ENCODE data around the gene KRTAP2-4.
"Not testable (repeated sequence)": the region's sequence is repeated elsewhere in the genome, so short reads cannot be mapped to it uniquely, and the experiment has no call there.

KRTAP2-4 gene, protein sequence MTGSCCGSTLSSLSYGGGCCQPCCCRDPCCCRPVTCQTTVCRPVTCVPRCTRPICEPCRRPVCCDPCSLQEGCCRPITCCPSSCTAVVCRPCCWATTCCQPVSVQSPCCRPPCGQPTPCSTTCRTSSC

DNA sequence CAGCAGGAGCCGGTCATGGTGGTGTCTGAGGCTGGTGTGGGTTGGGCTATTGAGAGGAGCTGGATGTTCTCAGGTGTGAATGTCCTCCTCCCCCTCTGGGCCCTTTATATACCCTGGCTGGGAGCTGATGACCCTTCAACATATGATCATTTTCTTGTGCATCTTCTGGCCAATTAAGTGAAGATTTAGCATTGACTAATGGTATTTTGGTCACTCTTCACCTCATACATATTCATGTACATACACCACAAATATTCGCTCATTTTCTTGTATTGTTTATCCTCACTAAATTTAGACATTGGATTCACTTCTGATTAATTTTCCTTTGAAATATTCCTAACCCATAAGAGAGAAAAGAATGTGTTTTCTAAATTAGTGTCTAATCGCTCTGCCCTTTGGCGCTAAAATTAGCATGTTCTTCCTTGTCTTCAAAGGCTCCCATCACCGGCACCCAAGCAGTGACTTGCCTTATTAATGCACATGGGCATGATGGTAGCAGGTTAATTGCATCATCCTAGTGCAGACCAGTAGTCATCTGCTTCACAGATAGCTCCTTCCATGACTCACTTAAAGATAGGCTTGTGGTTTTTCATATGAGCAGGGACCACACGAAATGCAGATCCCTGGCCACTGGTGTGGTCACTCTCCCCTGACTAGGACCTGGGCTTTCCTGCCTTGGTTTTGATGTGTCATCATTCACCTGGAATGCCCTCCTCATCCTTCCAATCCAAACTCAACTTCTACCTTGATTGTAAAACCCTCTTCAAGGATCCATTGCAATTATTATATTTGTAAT lies at the start of gene KRTAP2-4:
Gene KRTAP2-4, minus strand, starts transcription at position 51 of the 796 bp plus-strand sequence. Its CDS starts 34 bp downstream, at position 17.
- no peak within 1 kb of the TSS for H3K27ac ChIP-seq (ENCODE audit: low read length)
- no peaks in the 10 kb centered on the region for H3K9me3 ChIP-seq (ENCODE audit: insufficient read depth, low read depth, low read length)
- H3K4me1 ChIP-seq (ENCODE audit: insufficient read depth, low read length): no peaks in the 10 kb centered on the region
- no peaks in the 10 kb centered on the region for H3K27me3 ChIP-seq (ENCODE audit: insufficient read depth, low read length)
- H3K36me3 ChIP-seq (ENCODE audit: insufficient read depth, low read depth, low read length): no peaks in the 10 kb centered on the region
- no peak within 1 kb of the TSS for H3K4me3 ChIP-seq (ENCODE audit: low read length)
- H3K9ac ChIP-seq (ENCODE audit: low read depth, low read length): no peak within 1 kb of the TSS

DNA sequence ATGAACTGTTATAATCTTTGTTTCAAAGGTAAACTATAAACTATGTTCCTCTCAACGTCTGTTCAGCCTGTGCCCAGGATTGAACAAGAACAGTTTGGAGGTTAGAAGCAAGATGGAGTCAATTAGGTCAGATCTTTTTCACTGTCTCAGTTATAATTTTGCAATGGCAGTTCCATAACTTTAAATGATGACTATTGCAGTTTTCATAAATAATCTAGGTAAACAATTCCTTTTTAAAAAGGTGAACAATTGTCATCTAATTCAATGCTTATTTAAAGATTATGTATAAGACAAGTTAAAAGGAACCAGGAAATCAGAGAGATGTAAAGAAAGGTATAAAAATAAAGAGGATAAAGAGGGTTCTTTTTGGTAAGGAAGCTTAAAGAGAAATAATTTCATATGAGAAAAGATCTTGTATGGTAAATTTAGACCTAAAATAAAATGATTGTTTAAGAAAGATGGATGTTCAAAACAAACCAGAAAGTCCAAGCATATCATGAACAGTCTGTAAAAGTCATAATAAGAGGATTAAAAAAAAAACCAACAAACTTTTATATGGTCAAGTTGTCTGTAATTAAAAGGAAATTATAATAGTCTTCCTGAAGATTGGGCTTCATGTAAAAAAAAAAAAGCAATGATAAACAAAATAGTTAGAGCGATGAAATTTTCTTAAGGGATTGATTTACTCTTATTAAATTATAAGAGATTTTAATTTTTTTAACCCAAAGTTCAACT lies 45.6 kb upstream of the KRTAP2-4 start:
- Histone ChIP-seq H3K9me3 (ENCODE audit: insufficient read depth, low read depth, low read length) (peaks cover 42% of the 10 kb centered on the region), H3K27ac (ENCODE audit: low read length) (no peak overlapping the region), H3K4me1 (ENCODE audit: insufficient read depth, low read length) (peaks cover 21% of the 10 kb centered on the region; the same call in 1 of the 2 replicates), H3K27me3 (ENCODE audit: insufficient read depth, low read length) (no peaks in the 10 kb centered on the region), H3K9ac (ENCODE audit: low read depth, low read length) (no peak overlapping the region), H3K36me3 (ENCODE audit: insufficient read depth, low read depth, low read length) (no peaks in the 10 kb centered on the region), H3K4me3 (ENCODE audit: low read length) (no peak overlapping the region)

DNA sequence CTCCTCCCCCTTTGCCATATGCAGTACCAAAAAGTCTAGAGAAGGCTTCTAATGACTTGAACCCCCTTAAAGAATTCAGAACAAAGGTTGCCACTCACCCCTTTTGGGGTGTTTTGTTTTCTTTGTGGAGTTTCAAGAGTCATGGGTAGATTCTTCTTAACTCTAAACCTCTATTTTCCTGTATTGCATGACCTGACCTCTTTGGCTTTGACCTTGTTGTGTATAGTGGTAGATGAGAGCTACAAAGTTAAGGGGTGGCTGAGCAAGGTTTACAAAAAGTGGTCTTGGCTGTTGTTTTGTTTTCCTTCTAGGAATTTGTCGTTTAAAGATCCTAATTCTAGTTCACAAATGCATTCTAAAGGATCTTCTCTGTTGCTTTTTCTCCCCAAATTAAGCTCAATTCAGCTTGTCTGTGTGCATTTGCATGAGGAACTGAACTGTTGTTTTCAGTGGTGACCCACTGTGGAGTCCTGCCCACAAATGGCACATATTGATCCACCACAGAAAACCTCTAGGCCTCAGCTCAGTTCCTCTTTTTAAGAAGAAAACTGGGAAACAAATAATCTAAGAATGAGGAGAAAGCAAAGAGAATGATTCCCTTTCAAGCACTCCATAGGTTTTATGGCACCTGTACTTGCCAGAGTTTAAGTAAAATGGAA lies 43.2 kb upstream of the KRTAP2-4 start:
- Histone ChIP-seq H3K9ac (ENCODE audit: low read depth, low read length) (peak overlapping the region; percentile 33; the same call in 1 of the 2 replicates), H3K4me3 (ENCODE audit: low read length) (peak overlapping the region; percentile 42; the same call in 1 of the 2 replicates), H3K4me1 (ENCODE audit: insufficient read depth, low read length) (peaks cover 24% of the 10 kb centered on the region; the same call in 1 of the 2 replicates), H3K9me3 (ENCODE audit: insufficient read depth, low read depth, low read length) (peaks cover 36% of the 10 kb centered on the region)
- H3K36me3 ChIP-seq (ENCODE audit: insufficient read depth, low read depth, low read length); H3K27ac ChIP-seq (ENCODE audit: low read length); H3K27me3 ChIP-seq (ENCODE audit: insufficient read depth, low read length): not testable (repeated sequence)

DNA sequence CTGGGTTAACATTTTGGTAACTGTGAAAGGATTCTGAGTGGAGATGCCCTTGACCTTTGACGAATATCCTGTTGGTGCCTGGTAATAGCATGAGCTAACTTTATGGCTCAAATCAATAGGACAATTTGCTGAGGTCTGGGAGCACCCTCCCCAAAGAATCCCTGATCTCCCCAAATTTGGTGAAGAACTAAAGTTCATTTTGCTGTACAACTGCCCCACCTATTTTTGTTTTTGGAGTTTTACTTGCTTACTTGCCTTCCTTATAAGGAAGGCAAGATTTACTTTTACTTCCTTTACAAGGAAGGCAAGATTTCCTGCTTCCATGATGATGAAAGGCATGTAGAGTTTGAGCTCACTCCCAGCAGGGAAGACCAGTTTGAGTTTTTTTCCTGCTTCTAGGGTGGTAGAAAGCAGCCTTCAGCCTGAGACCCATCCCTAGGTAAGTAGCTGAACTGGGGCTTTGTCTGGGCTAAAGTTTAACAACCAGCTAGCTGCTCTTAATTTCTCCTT lies 42.3 kb upstream of the KRTAP2-4 start:
- peak overlapping the region; percentile 42 for H3K4me3 ChIP-seq (ENCODE audit: low read length)
- no peaks in the 10 kb centered on the region for H3K36me3 ChIP-seq (ENCODE audit: insufficient read depth, low read depth, low read length)
- peaks cover 28% of the 10 kb centered on the region for H3K9me3 ChIP-seq (ENCODE audit: insufficient read depth, low read depth, low read length)
- H3K27ac ChIP-seq (ENCODE audit: low read length): peak overlapping the region; percentile 39
- no peaks in the 10 kb centered on the region for H3K27me3 ChIP-seq (ENCODE audit: insufficient read depth, low read length)
- H3K4me1 ChIP-seq (ENCODE audit: insufficient read depth, low read length): peaks cover 24% of the 10 kb centered on the region; the same call in 1 of the 2 replicates
- H3K9ac ChIP-seq (ENCODE audit: low read depth, low read length): peak overlapping the region; percentile 33; the same call in 1 of the 2 replicates

DNA sequence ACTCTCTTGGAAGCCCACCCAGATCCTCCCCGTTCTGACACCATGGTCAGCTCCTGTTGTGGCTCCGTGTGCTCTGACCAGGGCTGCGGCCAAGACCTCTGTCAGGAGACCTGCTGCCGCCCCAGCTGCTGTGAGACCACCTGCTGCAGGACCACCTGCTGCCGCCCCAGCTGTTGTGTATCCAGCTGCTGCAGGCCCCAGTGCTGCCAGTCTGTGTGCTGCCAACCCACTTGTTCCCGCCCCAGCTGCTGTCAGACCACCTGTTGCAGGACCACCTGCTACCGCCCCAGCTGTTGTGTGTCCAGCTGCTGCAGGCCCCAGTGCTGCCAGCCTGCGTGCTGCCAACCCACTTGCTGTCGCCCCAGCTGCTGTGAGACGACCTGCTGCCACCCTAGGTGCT lies 39.7 kb upstream of the KRTAP2-4 start, which contains the start of gene KRTAP4-9:
Gene KRTAP4-9, plus strand, starts transcription at position 43 of the 400 bp plus-strand sequence. Its CDS starts 0 bp downstream, at position 43.
- not testable (repeated sequence) for H3K36me3 ChIP-seq (ENCODE audit: insufficient read depth, low read depth, low read length); H3K4me3 ChIP-seq (ENCODE audit: low read length); H3K9ac ChIP-seq (ENCODE audit: low read depth, low read length); H3K27me3 ChIP-seq (ENCODE audit: insufficient read depth, low read length); H3K9me3 ChIP-seq (ENCODE audit: insufficient read depth, low read depth, low read length); H3K27ac ChIP-seq (ENCODE audit: low read length)
- H3K4me1 ChIP-seq (ENCODE audit: insufficient read depth, low read length): peaks cover 24% of the 10 kb centered on the region; the same call in 1 of the 2 replicates

DNA sequence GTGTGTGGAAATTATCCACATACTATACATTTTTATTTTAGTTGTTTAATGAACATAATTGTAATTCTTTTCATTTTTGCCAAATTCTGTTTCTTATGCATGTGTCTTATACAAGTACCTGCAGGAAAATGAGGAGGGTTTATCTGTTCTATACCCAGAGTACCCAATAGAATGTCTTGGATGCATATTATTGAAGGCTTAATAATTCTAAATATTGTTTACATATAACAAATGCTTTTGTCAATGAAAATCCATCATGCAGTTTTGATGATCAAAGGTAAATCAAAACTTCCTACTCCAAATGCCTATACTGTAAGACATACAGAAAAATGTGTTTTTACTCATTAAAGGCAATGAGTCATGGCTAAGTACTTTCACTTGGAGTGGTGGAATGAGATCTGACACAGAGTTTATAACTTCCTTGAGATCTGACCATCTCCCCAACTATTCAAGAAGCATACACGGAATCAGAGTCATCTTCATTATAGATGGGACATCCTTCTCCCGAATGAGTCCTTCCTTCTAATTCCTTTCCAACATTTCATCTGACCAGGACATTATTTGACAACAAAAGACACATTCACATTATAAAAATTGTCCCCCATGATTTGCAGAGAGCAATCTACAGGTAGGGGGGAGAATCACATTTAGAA lies 38.8 kb upstream of the KRTAP2-4 start:
- H3K4me1 ChIP-seq (ENCODE audit: insufficient read depth, low read length): peaks cover 24% of the 10 kb centered on the region; the same call in 1 of the 2 replicates
- not testable (repeated sequence) for H3K27me3 ChIP-seq (ENCODE audit: insufficient read depth, low read length)

DNA sequence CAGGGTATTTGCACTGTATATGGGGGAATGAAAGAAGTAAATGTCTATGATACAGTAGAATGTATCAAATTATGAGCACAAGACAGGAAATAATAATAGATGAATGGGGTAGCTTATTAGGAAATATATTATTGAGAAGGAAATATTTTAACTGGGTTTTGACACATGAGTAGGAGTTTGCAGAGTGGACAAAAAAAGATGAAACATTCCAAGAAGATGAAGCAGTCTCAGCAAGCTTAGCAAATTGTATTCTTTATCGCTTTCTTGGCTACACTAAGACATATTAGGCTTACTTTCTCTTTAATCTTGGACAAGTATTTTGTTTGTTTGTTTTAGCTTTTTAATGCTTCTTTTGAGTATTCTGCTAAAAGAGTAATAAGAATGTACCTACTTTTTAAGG lies 38.2 kb upstream of the KRTAP2-4 start:
- Histone ChIP-seq H3K9me3 (ENCODE audit: insufficient read depth, low read depth, low read length) (no peaks in the 10 kb centered on the region), H3K27ac (ENCODE audit: low read length) (no peak overlapping the region), H3K27me3 (ENCODE audit: insufficient read depth, low read length) (no peaks in the 10 kb centered on the region), H3K9ac (ENCODE audit: low read depth, low read length) (no peak overlapping the region), H3K36me3 (ENCODE audit: insufficient read depth, low read depth, low read length) (no peaks in the 10 kb centered on the region), H3K4me1 (ENCODE audit: insufficient read depth, low read length) (peaks cover 24% of the 10 kb centered on the region; the same call in 1 of the 2 replicates), H3K4me3 (ENCODE audit: low read length) (no peak overlapping the region)

More for the DNA sequence above, 38.8 kb upstream of the KRTAP2-4 start:
- H3K4me3 ChIP-seq (ENCODE audit: low read length); H3K36me3 ChIP-seq (ENCODE audit: insufficient read depth, low read depth, low read length); H3K9ac ChIP-seq (ENCODE audit: low read depth, low read length); H3K27ac ChIP-seq (ENCODE audit: low read length); H3K9me3 ChIP-seq (ENCODE audit: insufficient read depth, low read depth, low read length): not testable (repeated sequence)

DNA sequence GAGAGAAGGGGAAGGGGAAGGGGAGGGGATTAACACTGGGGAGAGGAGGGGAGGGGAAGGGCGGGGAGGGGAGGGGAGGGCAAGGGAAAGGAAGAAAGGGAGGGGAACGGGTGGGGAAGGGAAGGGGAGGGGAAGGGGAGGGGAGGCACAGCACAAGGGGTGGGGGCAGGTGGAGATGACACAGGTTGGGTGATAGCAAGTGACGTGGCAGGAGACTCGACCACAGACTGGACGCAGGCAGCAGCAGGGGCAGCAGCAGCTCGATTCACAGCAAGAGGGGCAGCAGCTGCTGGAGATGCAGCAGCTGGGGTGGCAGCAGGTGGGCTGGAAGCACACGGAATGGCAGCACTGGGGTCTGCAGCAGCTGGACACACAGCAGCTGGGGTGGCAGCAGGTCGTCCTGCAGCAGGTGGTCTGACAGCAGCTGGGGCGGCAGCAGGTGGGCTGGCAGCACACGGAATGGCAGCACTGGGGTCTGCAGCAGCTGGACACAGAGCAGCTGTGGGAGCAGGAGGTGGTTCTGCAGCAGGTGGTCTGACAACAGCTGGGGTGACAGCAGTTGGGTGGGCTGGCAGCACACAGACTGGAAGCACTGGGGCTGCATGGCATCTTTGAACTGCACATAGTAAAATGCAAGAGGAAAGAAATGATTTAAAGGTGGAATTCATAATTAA lies 36.0 kb upstream of the KRTAP2-4 start, which contains the start of gene KRTAP4-16:
Gene KRTAP4-16, minus strand, starts transcription at position 624 of the 674 bp plus-strand sequence. Its CDS starts 0 bp downstream, at position 624.
- Histone ChIP-seq H3K4me3 (ENCODE audit: low read length) (no peak within 1 kb of the TSS), H3K36me3 (ENCODE audit: insufficient read depth, low read depth, low read length) (no peaks in the 10 kb centered on the region), H3K27ac (ENCODE audit: low read length) (no peak within 1 kb of the TSS), H3K9ac (ENCODE audit: low read depth, low read length) (no peak within 1 kb of the TSS), H3K27me3 (ENCODE audit: insufficient read depth, low read length) (no peaks in the 10 kb centered on the region), H3K9me3 (ENCODE audit: insufficient read depth, low read depth, low read length) (no peaks in the 10 kb centered on the region), H3K4me1 (ENCODE audit: insufficient read depth, low read length) (peaks cover 7% of the 10 kb centered on the region; the same call in 1 of the 2 replicates)

DNA sequence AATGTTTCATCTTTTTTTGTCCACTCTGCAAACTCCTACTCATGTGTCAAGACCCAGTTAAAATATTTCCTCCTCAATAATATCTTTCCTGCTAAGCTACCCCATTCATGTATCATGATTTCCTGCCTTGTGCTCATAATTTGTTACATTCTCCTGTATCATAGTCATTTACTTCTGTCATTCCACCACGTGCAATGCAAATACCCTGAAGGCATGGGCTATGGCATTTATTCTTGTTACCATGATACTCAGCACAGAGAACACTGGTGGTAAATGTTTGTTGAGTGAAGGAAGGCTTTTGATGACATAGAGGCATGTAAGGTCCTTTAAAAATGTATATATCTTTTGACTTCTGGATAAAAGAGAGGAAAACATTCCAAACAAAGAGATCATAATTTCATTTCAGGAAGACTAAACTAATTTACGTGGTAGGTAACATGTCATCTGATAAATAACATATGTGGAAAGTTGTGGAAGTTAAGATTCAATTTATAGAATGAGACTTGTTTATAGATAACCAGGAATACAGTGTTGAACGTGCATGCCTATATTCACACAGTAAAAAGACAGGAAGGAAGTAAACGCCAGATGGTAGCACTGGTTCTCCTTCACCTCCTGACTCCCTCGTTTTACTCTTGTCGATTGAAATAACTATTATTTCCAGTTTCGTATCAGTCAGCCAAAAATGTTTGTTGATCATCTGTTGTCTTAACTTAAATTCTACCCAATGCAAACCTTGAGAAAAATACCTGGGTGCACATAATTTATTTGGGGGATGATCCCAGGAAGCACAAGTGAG lies 34.2 kb upstream of the KRTAP2-4 start:
- not testable (repeated sequence) for H3K9ac ChIP-seq (ENCODE audit: low read depth, low read length); H3K27me3 ChIP-seq (ENCODE audit: insufficient read depth, low read length)

DNA sequence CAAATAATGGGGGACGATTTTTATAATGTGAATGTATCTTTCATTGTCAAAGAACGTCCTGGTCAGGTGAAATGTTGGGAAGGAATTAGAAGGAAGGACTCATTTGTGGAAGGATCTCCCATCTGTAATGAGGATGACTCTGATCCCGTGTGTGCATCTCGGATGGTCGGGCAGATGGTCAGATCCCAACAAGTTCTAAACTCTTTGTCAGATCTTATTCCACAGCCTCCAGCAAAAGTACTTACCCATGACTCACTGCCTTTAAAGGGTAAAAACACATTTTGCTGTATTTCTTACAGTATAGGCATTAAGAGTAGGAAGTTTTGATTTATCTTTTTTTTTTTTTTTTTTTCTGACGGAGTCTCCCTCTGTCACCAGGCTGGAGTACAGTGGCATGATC lies 32.8 kb upstream of the KRTAP2-4 start:
- H3K27me3 ChIP-seq (ENCODE audit: insufficient read depth, low read length): no peaks in the 10 kb centered on the region
- H3K9ac ChIP-seq (ENCODE audit: low read depth, low read length): no peak overlapping the region
- no peaks in the 10 kb centered on the region; the same call in 1 of the 2 replicates for H3K4me1 ChIP-seq (ENCODE audit: insufficient read depth, low read length)
- no peak overlapping the region for H3K27ac ChIP-seq (ENCODE audit: low read length)
- H3K4me3 ChIP-seq (ENCODE audit: low read length): no peak overlapping the region
- peaks cover 3% of the 10 kb centered on the region; the same call in 1 of the 2 replicates for H3K9me3 ChIP-seq (ENCODE audit: insufficient read depth, low read depth, low read length)
- H3K36me3 ChIP-seq (ENCODE audit: insufficient read depth, low read depth, low read length): no peaks in the 10 kb centered on the region

More for the DNA sequence above, 34.2 kb upstream of the KRTAP2-4 start:
- not testable (repeated sequence) for H3K4me1 ChIP-seq (ENCODE audit: insufficient read depth, low read length); H3K27ac ChIP-seq (ENCODE audit: low read length); H3K9me3 ChIP-seq (ENCODE audit: insufficient read depth, low read depth, low read length); H3K36me3 ChIP-seq (ENCODE audit: insufficient read depth, low read depth, low read length); H3K4me3 ChIP-seq (ENCODE audit: low read length)

Measured in iPS-20b (cell line).